Subcutaneous abdominal adipose tissue (tissue), 5 donors: Measurements from ENCODE around the gene CMSS1.

Experiments
- H3K27ac ChIP-seq: one replicate; pipeline ENCODE4 v1.7.0; 2013; ENCODE audit warnings: low read depth, mild to moderate bottlenecking, inconsistent platforms, low read length, moderate library complexity
- H3K27me3 ChIP-seq, 5 donors: one replicate each; pipeline ENCODE4 v1.7.0; 2013; ENCODE audit warnings: low read length in 5 of 5, inconsistent platforms in 1 of 5; ENCODE audit not compliant: control insufficient read depth in 5 of 5, insufficient read depth in 4 of 5
- H3K36me3 ChIP-seq, 5 donors: one replicate each; pipeline ENCODE4 v1.7.0; 2013; ENCODE audit warnings: low read length in 5 of 5; ENCODE audit not compliant: control insufficient read depth in 5 of 5, insufficient read depth in 5 of 5
- H3K4me1 ChIP-seq, 5 donors: one replicate each; pipeline ENCODE4 v1.7.0; 2013; ENCODE audit warnings: low read length in 5 of 5, mild to moderate bottlenecking in 3 of 5, moderate library complexity in 1 of 5; ENCODE audit not compliant: control insufficient read depth in 5 of 5, insufficient read depth in 5 of 5
- H3K4me3 ChIP-seq, 5 donors: one replicate each; pipeline ENCODE4 v1.7.0; 2013; ENCODE audit warnings: low read length in 5 of 5, low read depth in 1 of 5
- H3K9ac ChIP-seq, 5 donors: one replicate each; pipeline ENCODE4 v1.7.0; 2013; ENCODE audit warnings: low read length in 5 of 5, mild to moderate bottlenecking in 4 of 5, moderate library complexity in 3 of 5
- H3K9me3 ChIP-seq, 5 donors: one replicate each; pipeline ENCODE4 v1.7.0; 2013; ENCODE audit warnings: low read length in 5 of 5; ENCODE audit not compliant: control insufficient read depth in 5 of 5
- donor health status: healthy.
- donor health status: healthy.
- donor health status: healthy.
- donor health status: healthy.
- donor health status: healthy.

The CMSS1 gene

GRCh38 chr3:100033903-100034471, 216.3 kb downstream of the CMSS1 start:
- no peaks in the 10 kb centered on the region for H3K9me3 ChIP-seq
- no peak overlapping the region for H3K9ac ChIP-seq
- H3K27ac ChIP-seq, result no peak overlapping the region
- no peaks in the 10 kb centered on the region for H3K4me1 ChIP-seq
- H3K27me3 ChIP-seq, result no peaks in the 10 kb centered on the region
- no peak overlapping the region for H3K4me3 ChIP-seq
- H3K36me3 ChIP-seq, result no peaks in the 10 kb centered on the region

DNA sequence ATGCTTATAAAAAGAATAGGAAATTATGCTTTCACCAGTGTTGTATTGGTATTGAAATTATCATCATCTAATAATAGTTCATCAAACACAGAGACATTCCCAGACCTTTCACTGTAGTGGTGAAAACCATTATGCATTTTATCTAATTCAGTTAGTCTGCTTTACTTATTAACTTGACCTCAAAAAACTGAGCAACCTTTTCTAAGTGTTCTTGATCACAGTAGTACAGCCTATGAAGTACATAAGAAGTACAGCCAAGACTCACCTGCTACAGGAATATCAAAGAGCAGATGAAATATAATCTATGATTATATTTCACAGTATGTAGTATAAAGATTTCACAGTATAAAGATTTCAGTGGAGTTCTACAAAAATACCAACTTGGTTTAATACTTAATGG, 221.4 kb downstream of the CMSS1 start:
- no peak overlapping the region for H3K4me3 ChIP-seq
- H3K36me3 ChIP-seq, result no peaks in the 10 kb centered on the region
- H3K9me3 ChIP-seq, result no peaks in the 10 kb centered on the region
- H3K27ac ChIP-seq, result no peak overlapping the region
- no peaks in the 10 kb centered on the region for H3K27me3 ChIP-seq
- H3K4me1 ChIP-seq, result peaks cover 14 to 40% (median 28%) of the 10 kb centered on the region in 5 donors
- H3K9ac ChIP-seq, result no peak overlapping the region

- H3K4me3 ChIP-seq, result no peak overlapping the region
- peak overlapping the region in 3 of 5 donors; percentile 32 to 84 (median 63) for H3K9ac ChIP-seq
- H3K9me3 ChIP-seq, result no peaks in the 10 kb centered on the region
- no peaks in the 10 kb centered on the region for H3K27me3 ChIP-seq
- H3K27ac ChIP-seq, result peak overlapping the region; percentile 94
- peaks cover 14 to 47% (median 35%) of the 10 kb centered on the region in 5 donors for H3K4me1 ChIP-seq
- no peaks in the 10 kb centered on the region for H3K36me3 ChIP-seq
Measured at GRCh38 chr3:100040451-100041225, 223.0 kb downstream of the CMSS1 start.

GRCh38 chr3:100041328-100041749, 223.7 kb downstream of the CMSS1 start:
- no peak overlapping the region for H3K4me3 ChIP-seq
- peak overlapping the region; percentile 94 for H3K27ac ChIP-seq

DNA sequence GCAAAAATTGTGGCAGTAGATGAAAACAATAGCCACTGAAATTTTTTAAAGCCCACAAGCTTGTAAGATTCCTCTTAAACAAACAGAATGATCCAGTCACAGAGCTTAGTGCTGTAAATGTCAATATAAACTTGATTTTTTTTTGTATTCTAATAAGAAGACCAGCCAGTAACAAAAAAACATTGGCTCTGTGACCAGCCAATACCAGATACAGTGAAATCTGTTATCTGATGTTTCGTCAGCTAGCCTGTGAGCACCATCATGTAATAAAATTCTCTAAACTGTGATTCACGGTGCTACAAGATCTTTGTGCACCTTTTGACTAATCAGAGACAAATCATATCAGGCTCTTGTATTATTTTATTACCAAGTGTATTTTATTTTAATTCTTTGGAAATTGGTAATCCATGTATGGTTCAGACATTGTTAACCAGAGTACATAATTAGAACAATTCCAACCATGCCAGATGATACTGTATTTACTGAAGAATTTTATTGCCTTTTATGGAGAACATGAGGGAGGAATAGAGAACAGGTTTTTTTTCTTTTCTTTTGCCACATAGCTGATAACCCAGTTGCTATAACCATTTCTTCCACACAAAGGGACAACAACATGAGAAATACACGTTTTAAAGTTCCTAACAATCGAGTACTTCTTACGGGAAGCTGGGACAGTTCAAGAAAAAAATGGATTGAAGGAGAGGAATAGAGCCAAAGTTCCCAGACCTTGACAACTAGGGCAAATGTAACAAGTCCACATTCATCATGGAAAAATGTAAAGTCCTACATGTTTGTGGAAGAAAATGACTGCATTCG, 224.7 kb downstream of the CMSS1 start:
- peak overlapping the region in 2 of 5 donors; percentile 11 to 18 for H3K4me3 ChIP-seq
- no peaks in the 10 kb centered on the region for H3K9me3 ChIP-seq
- no peaks in the 10 kb centered on the region for H3K36me3 ChIP-seq
- H3K27me3 ChIP-seq, result no peaks in the 10 kb centered on the region
- peak overlapping the region; percentile 44 to 94 (median 59) for H3K9ac ChIP-seq
- H3K4me1 ChIP-seq, result peaks cover 14 to 61% (median 47%) of the 10 kb centered on the region in 5 donors
- peak overlapping the region; percentile 94 for H3K27ac ChIP-seq

More at GRCh38 chr3:100041328-100041749, 223.7 kb downstream of the CMSS1 start:
- no peaks in the 10 kb centered on the region for H3K27me3 ChIP-seq
- no peaks in the 10 kb centered on the region for H3K9me3 ChIP-seq
- no peaks in the 10 kb centered on the region for H3K36me3 ChIP-seq
- H3K9ac ChIP-seq, result peak overlapping the region; percentile 9 to 94 (median 57)
- peaks cover 14 to 52% (median 41%) of the 10 kb centered on the region in 5 donors for H3K4me1 ChIP-seq

- no peaks in the 10 kb centered on the region for H3K27me3 ChIP-seq
- H3K9me3 ChIP-seq, result no peaks in the 10 kb centered on the region
- peak overlapping the region; percentile 94 for H3K27ac ChIP-seq
- no peak overlapping the region for H3K4me3 ChIP-seq
- H3K36me3 ChIP-seq, result no peaks in the 10 kb centered on the region
- peak overlapping the region in 4 of 5 donors; percentile 2 to 94 (median 52) for H3K9ac ChIP-seq
- peaks cover 14 to 70% (median 53%) of the 10 kb centered on the region in 5 donors for H3K4me1 ChIP-seq
Measured at GRCh38 chr3:100043271-100043670, 225.6 kb downstream of the CMSS1 start.

DNA sequence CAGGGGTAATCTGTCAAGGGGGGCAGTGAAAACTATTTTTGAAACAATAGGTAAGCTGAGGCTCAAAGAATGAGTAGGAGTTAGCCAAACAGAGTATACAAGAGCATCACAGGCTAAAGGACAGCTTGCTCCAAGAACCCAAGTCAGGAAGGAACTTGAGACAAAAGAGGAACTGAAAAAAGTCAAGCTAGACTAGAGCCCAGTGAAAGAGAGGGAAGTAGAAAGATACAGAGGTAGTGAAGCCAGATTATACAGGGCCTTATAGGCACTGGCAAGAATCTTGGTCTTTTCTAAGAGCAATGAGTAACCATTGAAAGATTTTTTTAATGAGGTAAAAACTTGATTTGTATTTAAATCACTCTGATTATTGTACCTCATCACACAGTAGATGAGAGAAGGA, 226.7 kb downstream of the CMSS1 start:
- no peaks in the 10 kb centered on the region for H3K9me3 ChIP-seq
- H3K27ac ChIP-seq, result peak overlapping the region; percentile 74
- H3K4me1 ChIP-seq, result peaks cover 14 to 73% (median 54%) of the 10 kb centered on the region in 5 donors

GRCh38 chr3:100045696-100046095, 228.0 kb downstream of the CMSS1 start:
- no peak overlapping the region for H3K4me3 ChIP-seq

More for the DNA sequence above, 226.7 kb downstream of the CMSS1 start:
- Histone ChIP-seq H3K27me3 (no peaks in the 10 kb centered on the region), H3K36me3 (no peaks in the 10 kb centered on the region), H3K4me3 (no peak overlapping the region), H3K9ac (no peak overlapping the region)

DNA sequence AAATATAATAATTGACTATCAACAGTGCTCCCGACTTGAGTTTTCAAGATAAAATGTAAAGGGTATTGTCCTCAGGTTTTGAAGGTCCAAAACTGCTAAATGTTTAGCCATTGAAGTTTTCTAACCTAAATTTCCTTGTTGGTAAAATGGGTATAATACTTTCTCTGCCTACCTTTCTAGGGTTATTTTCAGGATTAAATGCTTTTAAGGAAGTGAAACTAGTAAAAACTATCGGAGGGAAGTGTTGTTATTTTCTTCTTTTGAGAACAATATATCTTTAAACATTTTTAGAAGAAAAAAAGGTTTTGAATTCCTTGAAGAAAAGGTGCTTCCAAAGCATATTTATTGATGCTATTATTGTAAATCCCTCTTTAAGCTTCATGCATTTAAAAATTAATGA, 229.3 kb downstream of the CMSS1 start:
- no peaks in the 10 kb centered on the region for H3K9me3 ChIP-seq
- H3K27ac ChIP-seq, result peak overlapping the region; percentile 74
- peaks cover 6 to 52% (median 34%) of the 10 kb centered on the region in 5 donors for H3K4me1 ChIP-seq
- no peaks in the 10 kb centered on the region for H3K27me3 ChIP-seq
- no peak overlapping the region for H3K4me3 ChIP-seq
- no peaks in the 10 kb centered on the region for H3K36me3 ChIP-seq
- no peak overlapping the region for H3K9ac ChIP-seq

More at GRCh38 chr3:100045696-100046095, 228.0 kb downstream of the CMSS1 start:
- peak overlapping the region; percentile 74 for H3K27ac ChIP-seq
- H3K27me3 ChIP-seq, result no peaks in the 10 kb centered on the region
- H3K9ac ChIP-seq, result peak overlapping the region in 3 of 5 donors; percentile 3 to 25 (median 11)
- H3K4me1 ChIP-seq, result peaks cover 9 to 65% (median 47%) of the 10 kb centered on the region in 5 donors
- no peaks in the 10 kb centered on the region for H3K36me3 ChIP-seq
- H3K9me3 ChIP-seq, result no peaks in the 10 kb centered on the region
